K562 (cell line): ENCODE measurements around the gene MIEF2. TPM values are rescaled to one million over a fixed set of nuclear protein-coding genes. Genes with fewer than 3 reads are reported as not detected.

Experiments used
- ATAC-seq: fragments of 200-7000 bp; cut with Tn5 transposase; 3 replicates; pipeline ENCODE4 v1.9.1; 2020; ENCODE audit warnings: moderate library complexity
- BruUV-seq: library from RNA; stranded (reverse); fragments of 400-500 nt; replicated peaks from 2 replicates; lab custom pipeline; 2021; lab: Mats Ljungman, UMichigan
- CTCF ChIA-PET: fragments of 300-600 bp; formaldehyde crosslinking; extraction: SDS; loops from one replicate; lab custom pipeline; 2021; ENCODE audit warnings: low intra/inter-chr PET ratio; lab: Yijun Ruan, JAX
- POLR2A ChIA-PET: fragments of 300-600, 350-650 bp; sonication (Branson Sonifier 250); formaldehyde crosslinking; extraction: SDS; loops from one replicate; lab custom pipeline; 2021; ENCODE audit warnings: antibody characterized with exemption, inconsistent platforms; lab: Yijun Ruan, JAX
- DNase-seq, 4 experiments: peaks; one replicate each; pipeline versions ENCODE4 v3.0.0 to v3.0.0-alpha.2; 2011 to 2018; ENCODE audit warnings: low spot score in 3 of 4, mixed read lengths in 3 of 4; ENCODE audit errors: extremely low read depth in 1 of 4
- FAIRE-seq: peaks from 2 replicates; lab custom pipeline; 2011; peaks lifted over from hg19 to GRCh38; lab: Jason Lieb, UNC
- H2AFZ ChIP-seq: 2 replicates; pipeline ENCODE4 v1.6.0; 2011; ENCODE audit warnings: low read depth, low read length, control low read depth, inconsistent platforms
- H3K27ac ChIP-seq: fragments of 200-600 bp; 3 replicates; pipeline ENCODE4 v1.8.0; 2011; ENCODE audit warnings: low read depth, mild to moderate bottlenecking, control low read depth, inconsistent platforms, low read length, moderate library complexity, mixed read lengths; ENCODE audit errors: extremely low read depth
- H3K27me3 ChIP-seq, 2 experiments: fragments of 300-600 bp in 1 of 2; 2 replicates in 1 of 2; 3 replicates in 1 of 2; pipeline versions ENCODE4 v1.6.0 to v1.8.0; 2011; ENCODE audit warnings: inconsistent platforms in 2 of 2, low read length in 2 of 2, mild to moderate bottlenecking in 1 of 2, mixed read lengths in 1 of 2, moderate library complexity in 1 of 2; ENCODE audit not compliant: control insufficient read depth in 2 of 2, insufficient read depth in 2 of 2
- H3K36me3 ChIP-seq: fragments of 300-600 bp; 3 replicates; pipeline ENCODE4 v1.8.0; 2011; ENCODE audit warnings: mild to moderate bottlenecking, low read length, inconsistent platforms; ENCODE audit not compliant: control insufficient read depth, insufficient read depth
- H3K4me1 ChIP-seq, 2 experiments: fragments of 200-600 bp in 1 of 2; replicated peaks in 1 of 2; 2 replicates in 1 of 2; 3 replicates in 1 of 2; pipeline versions ENCODE4 v1.5.1 to v1.8.0; 2011; ENCODE audit warnings: inconsistent platforms in 2 of 2, low read length in 2 of 2, mild to moderate bottlenecking in 1 of 2, mixed read lengths in 1 of 2, moderate library complexity in 1 of 2; ENCODE audit not compliant: control insufficient read depth in 2 of 2, insufficient read depth in 2 of 2
- H3K4me2 ChIP-seq: 2 replicates; pipeline ENCODE4 v1.6.1; 2011; ENCODE audit warnings: low read length, control low read depth, inconsistent platforms, mixed read lengths; ENCODE audit not compliant: insufficient read depth
- H3K4me3 ChIP-seq: fragments of 200-600 bp; sonication (generic), shearing (Covaris generic); 2 replicates; pipeline ENCODE4 v1.5.1; 2016; ENCODE audit warnings: control low read depth, inconsistent platforms
- H3K79me2 ChIP-seq: fragments of 200-600 bp; 3 replicates; pipeline ENCODE4 v1.8.0; 2011; ENCODE audit warnings: low read length, inconsistent platforms; ENCODE audit not compliant: control insufficient read depth, insufficient read depth
- H3K9ac ChIP-seq, 2 experiments: 2 replicates each; pipeline versions ENCODE4 v1.6.0 to v1.6.1; 2011; ENCODE audit warnings: low read depth in 2 of 2, low read length in 2 of 2, control low read depth in 1 of 2, inconsistent platforms in 1 of 2, mild to moderate bottlenecking in 1 of 2, mixed read lengths in 1 of 2; ENCODE audit not compliant: insufficient read depth in 1 of 2
- H3K9me1 ChIP-seq: one replicate; pipeline ENCODE4 v1.6.0; 2011; ENCODE audit warnings: inconsistent platforms, mild to moderate bottlenecking, low read length, moderate library complexity; ENCODE audit not compliant: control insufficient read depth, insufficient read depth
- H3K9me3 ChIP-seq: replicated peaks from 2 replicates; pipeline ENCODE4 v1.5.1; 2011; ENCODE audit warnings: low read depth, low read length, inconsistent platforms; ENCODE audit not compliant: control insufficient read depth, insufficient read depth
- H4K20me1 ChIP-seq: replicated peaks from 2 replicates; pipeline ENCODE4 v1.6.1; 2011; ENCODE audit warnings: low read length, inconsistent platforms, mixed read lengths; ENCODE audit not compliant: control insufficient read depth, insufficient read depth
- ETV5 ChIP-seq: sonication (generic); formaldehyde crosslinking; IDR thresholded peaks from 2 replicates; pipeline ENCODE4 v1.4.0; 2020; ENCODE audit warnings: low read depth, mild to moderate bottlenecking, missing genetic modification reagents
- ETV6 ChIP-seq, 3 experiments: fragments of 150-350 bp in 1 of 3; sonication (generic) in 1 of 3; formaldehyde crosslinking in 1 of 3; IDR thresholded peaks; 2 replicates each; pipeline versions ENCODE4 v1.6.1 to v1.8.0; 2014 to 2022; ENCODE audit warnings: borderline replicate concordance in 2 of 3, low read depth in 2 of 3, antibody characterized with exemption in 1 of 3, low read length in 1 of 3, mild to moderate bottlenecking in 1 of 3, missing genetic modification reagents in 1 of 3
- HOXB6 ChIP-seq: fragments of 250-450 bp; sonication (Bioruptor Pico); IDR thresholded peaks from 2 replicates; pipeline ENCODE4 v1.5.1; 2022; ENCODE audit warnings: mild to moderate bottlenecking, borderline replicate concordance
- KLF16 ChIP-seq: IDR thresholded peaks from 2 replicates; pipeline ENCODE4 v1.6.1; 2016; ENCODE audit warnings: antibody characterized with exemption
- MTA1 ChIP-seq: fragments of 450-650 bp; IDR thresholded peaks from 2 replicates; pipeline ENCODE4 v1.6.1; 2017; ENCODE audit warnings: borderline replicate concordance
- SMARCB1 ChIP-seq: IDR thresholded peaks from 2 replicates; pipeline ENCODE4 v1.6.1; 2011; ENCODE audit warnings: improper control_type of control experiment, low read depth; ENCODE audit not compliant: insufficient read length
- TOE1 ChIP-seq, 2 experiments: fragments of 450-650 bp in 1 of 2; sonication (generic) in 1 of 2; formaldehyde crosslinking in 1 of 2; IDR thresholded peaks; 2 replicates each; pipeline versions ENCODE4 v1.7.1 to v1.8.0; 2016 to 2022; ENCODE audit warnings: borderline replicate concordance in 2 of 2, mild to moderate bottlenecking in 2 of 2, antibody characterized with exemption in 1 of 2, inconsistent platforms in 1 of 2, low read depth in 1 of 2, missing genetic modification reagents in 1 of 2, moderate library complexity in 1 of 2
- ZC3H11A ChIP-seq: IDR thresholded peaks from 2 replicates; pipeline ENCODE4 v1.6.1; 2012; ENCODE audit warnings: low read depth, low read length, improper control_type of control experiment
- ZNF239 ChIP-seq: fragments of 250-450 bp; sonication (Bioruptor Pico); IDR thresholded peaks from 2 replicates; pipeline ENCODE4 v1.4.0; 2020; ENCODE audit warnings: mild to moderate bottlenecking
- ZNF551 ChIP-seq: fragments of 250-450 bp; sonication (Bioruptor Pico); IDR thresholded peaks from 2 replicates; pipeline ENCODE4 v1.5.0; 2021; ENCODE audit warnings: mild to moderate bottlenecking, moderate library complexity
- WGBS: fragments of 100-300 bp; shearing (Covaris generic); methylation state at CpG from one replicate; pipeline ENCODE4 v1.1.6; 2016; ENCODE audit warnings: low coverage, mixed read lengths; ENCODE audit not compliant: insufficient coverage; ENCODE audit errors: missing lambda C conversion rate; 5-methylcytosine and 5-hydroxymethylcytosine counted together
- in situ Hi-C: fragments of 300-500 bp; cut with MboI; formaldehyde crosslinking; loops from 4 replicates; pipeline ENCODE4 v1.15.0; 2018; ENCODE audit warnings: inconsistent platforms, mixed read lengths
- intact Hi-C: fragments of 100-400 bp; cut with micrococcal nuclease; formaldehyde crosslinking; loops from 2 replicates; pipeline ENCODE4 v1.14.2; 2022
- polyA plus RNA-seq, 8 experiments: library from polyadenylated mRNA; depleted of rRNA in 4 of 8; stranded (reverse) in 5 of 8; unstranded in 3 of 8; fragments of >200 nt; fragmentation: Nextera tagmentation in 2 of 8; fragmentation: Illumina TruSeq in 1 of 8; extraction: Ambion mirVana in 2 of 8; extraction: Trizol in 1 of 8; gene quantifications; 2 replicates each; pipeline versions ENCODE4 v1.2.1 to v1.2.3, GENCODE V29; 2011 to 2014; ENCODE audit warnings: inconsistent platforms in 1 of 8, missing spikeins in 1 of 8
- total RNA-seq, 7 experiments: library from RNA; depleted of rRNA in 6 of 7; stranded (reverse); fragments of >200 nt in 6 of 7; fragmentation: Illumina TruSeq in 2 of 7; extraction: Trizol in 2 of 7; gene quantifications; 2 replicates each; pipeline versions ENCODE4 v1.2.1 to v1.2.3, GENCODE V29; 2011 to 2021; ENCODE audit warnings: low replicate concordance in 1 of 7
- TF ChIP-seq, protein P1 (sequence below): sonication (generic); formaldehyde crosslinking; IDR thresholded peaks from 2 replicates; pipeline ENCODE4 v1.8.0; 2022; ENCODE audit warnings: missing genetic modification reagents, mild to moderate bottlenecking, moderate library complexity, borderline replicate concordance

The MIEF2 gene
- total and polyA plus RNA-seq, 9 of the 15 experiments (the other 6 are each of a cell fraction or from before 2014, with no cell fraction given) = 0.10 to 8.2 (median 2.4) TPM

DNA sequence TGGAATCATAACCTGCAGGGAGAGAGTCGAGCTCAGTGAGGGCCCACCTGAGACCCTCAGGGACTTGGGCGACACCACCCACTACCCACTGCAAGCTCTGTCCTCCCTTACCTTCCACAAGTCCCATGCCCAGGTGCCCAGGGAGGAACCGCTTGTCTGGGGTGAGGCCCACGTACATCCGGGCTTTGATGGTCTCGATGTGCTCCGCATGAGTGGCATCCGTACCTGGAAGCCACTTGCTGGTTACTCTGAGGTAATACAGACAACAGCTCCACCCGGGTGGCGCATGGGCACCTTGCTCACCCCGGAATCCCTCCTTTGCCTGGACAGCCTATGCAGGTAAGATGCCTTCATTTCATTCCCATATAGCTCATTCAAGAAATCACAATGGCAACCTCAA is 24.8 kb downstream of the MIEF2 start:
- TF ChIP-seq ETV6 (IDR thresholded peaks at IDR 0.05; ENCODE audit: borderline replicate concordance in 1 of 2, low read depth in 2 of 2, low read length in 1 of 2) (no peak), ETV6 (CRISPR knock-in tag; IDR thresholded peaks at IDR 0.05; ENCODE audit: borderline replicate concordance) (no peak), ZC3H11A (no peak), SMARCB1 (no peak), ZNF239 (no peak), TOE1 (IDR thresholded peaks at IDR 0.05; ENCODE audit: borderline replicate concordance) (no peak), TOE1 (CRISPR knock-in tag; IDR thresholded peaks at IDR 0.05; ENCODE audit: borderline replicate concordance, low read depth) (no peak), HOXB6 (CRISPR knock-in tag) (no peak), KLF16 (no peak), ZNF551 (CRISPR knock-in tag) (no peak), ETV5 (CRISPR knock-in tag) (no peak), MTA1 (no peak)
- TF ChIP-seq, protein P1, sequence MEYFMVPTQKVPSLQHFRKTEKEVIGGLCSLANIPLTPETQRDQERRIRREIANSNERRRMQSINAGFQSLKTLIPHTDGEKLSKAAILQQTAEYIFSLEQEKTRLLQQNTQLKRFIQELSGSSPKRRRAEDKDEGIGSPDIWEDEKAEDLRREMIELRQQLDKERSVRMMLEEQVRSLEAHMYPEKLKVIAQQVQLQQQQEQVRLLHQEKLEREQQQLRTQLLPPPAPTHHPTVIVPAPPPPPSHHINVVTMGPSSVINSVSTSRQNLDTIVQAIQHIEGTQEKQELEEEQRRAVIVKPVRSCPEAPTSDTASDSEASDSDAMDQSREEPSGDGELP (CRISPR knock-in tag) = no peak
- TF ChIP-seq, all 486 proteins: peak for 0
- H2AFZ ChIP-seq = no peak overlapping the region
- BruUV-seq = no TSS peak
- CTCF ChIA-PET = no interaction called here
- intact Hi-C loops = no loop called here
- POLR2A ChIA-PET = interaction anchor here (0.6 kb wide), 1 partner anchor 28 kb away, joined by 4 read pairs; no protein-coding TSS in a partner anchor
- no peak for DNase-seq
- H3K27me3 ChIP-seq = no peaks in the 10 kb centered on the region
- peak overlapping the region in 1 of 2 experiments; percentile 31; a peak in 1 of 4 replicates for H3K9ac ChIP-seq
- H3K9me1 ChIP-seq = no peaks in the 10 kb centered on the region
- FAIRE-seq = no peak
- no peaks in the 10 kb centered on the region; the same call in 1 of the 2 replicates for H4K20me1 ChIP-seq
- H3K9me3 ChIP-seq = no peaks in the 10 kb centered on the region
- 94% methylated on average over 10 of the region's 11 CpGs for whole genome bisulfite sequencing
- H3K36me3 ChIP-seq = peaks cover 78% of the 10 kb centered on the region
- ATAC-seq = no peak
- no peaks in the 10 kb centered on the region for H3K4me1 ChIP-seq
- H3K79me2 ChIP-seq = no peaks in the 10 kb centered on the region
- no peak overlapping the region for H3K27ac ChIP-seq
- no peak overlapping the region for H3K4me3 ChIP-seq
- H3K4me2 ChIP-seq = no peak overlapping the region
- in situ Hi-C loops = no loop called here
